Subcutaneous abdominal adipose tissue (tissue), 5 donors: ENCODE measurements around the gene AGA.

ENCODE experiments used
- H3K27ac ChIP-seq: one replicate; pipeline ENCODE4 v1.7.0; 2013; ENCODE audit warnings: low read depth, mild to moderate bottlenecking, inconsistent platforms, low read length, moderate library complexity
- H3K27me3 ChIP-seq, 5 donors: one replicate each; pipeline ENCODE4 v1.7.0; 2013; ENCODE audit warnings: low read length in 5 of 5, inconsistent platforms in 1 of 5; ENCODE audit not compliant: control insufficient read depth in 5 of 5, insufficient read depth in 4 of 5
- H3K36me3 ChIP-seq, 5 donors: one replicate each; pipeline ENCODE4 v1.7.0; 2013; ENCODE audit warnings: low read length in 5 of 5; ENCODE audit not compliant: control insufficient read depth in 5 of 5, insufficient read depth in 5 of 5
- H3K4me1 ChIP-seq, 5 donors: one replicate each; pipeline ENCODE4 v1.7.0; 2013; ENCODE audit warnings: low read length in 5 of 5, mild to moderate bottlenecking in 3 of 5, moderate library complexity in 1 of 5; ENCODE audit not compliant: control insufficient read depth in 5 of 5, insufficient read depth in 5 of 5
- H3K4me3 ChIP-seq, 5 donors: one replicate each; pipeline ENCODE4 v1.7.0; 2013; ENCODE audit warnings: low read length in 5 of 5, low read depth in 1 of 5
- H3K9ac ChIP-seq, 5 donors: one replicate each; pipeline ENCODE4 v1.7.0; 2013; ENCODE audit warnings: low read length in 5 of 5, mild to moderate bottlenecking in 4 of 5, moderate library complexity in 3 of 5
- H3K9me3 ChIP-seq, 5 donors: one replicate each; pipeline ENCODE4 v1.7.0; 2013; ENCODE audit warnings: low read length in 5 of 5; ENCODE audit not compliant: control insufficient read depth in 5 of 5
- donor health status: healthy.
- donor health status: healthy.
- donor health status: healthy.
- donor health status: healthy.
- donor health status: healthy.

AGA gene

DNA sequence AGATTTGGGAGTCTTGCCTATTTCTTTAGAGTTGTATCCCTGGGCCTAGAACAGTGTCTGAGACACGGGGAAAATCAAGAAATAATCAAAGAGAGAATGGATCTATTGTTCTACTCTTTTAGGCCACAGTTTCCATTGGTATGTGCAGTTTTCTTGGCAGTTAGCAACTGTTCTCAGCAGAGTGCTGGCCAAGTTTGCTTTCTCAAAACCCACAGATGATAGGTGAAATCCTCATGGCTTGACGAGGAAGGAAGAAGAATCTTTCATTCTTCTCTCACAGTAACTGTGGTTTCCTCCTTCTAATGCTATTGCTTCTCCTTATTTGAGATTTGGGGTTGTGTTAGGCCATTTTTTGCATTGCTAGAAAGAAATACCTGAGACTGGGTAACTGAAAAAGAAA, 42.2 kb downstream of the AGA start:
- no peak overlapping the region for H3K27ac ChIP-seq
- H3K9me3 ChIP-seq: peaks cover 0 to 6% (median 0%) of the 10 kb centered on the region in 5 donors
- no peaks in the 10 kb centered on the region for H3K36me3 ChIP-seq
- no peak overlapping the region for H3K9ac ChIP-seq
- peaks cover 0 to 2% (median 0%) of the 10 kb centered on the region in 5 donors for H3K27me3 ChIP-seq
- H3K4me1 ChIP-seq: no peaks in the 10 kb centered on the region
- no peak overlapping the region for H3K4me3 ChIP-seq

DNA sequence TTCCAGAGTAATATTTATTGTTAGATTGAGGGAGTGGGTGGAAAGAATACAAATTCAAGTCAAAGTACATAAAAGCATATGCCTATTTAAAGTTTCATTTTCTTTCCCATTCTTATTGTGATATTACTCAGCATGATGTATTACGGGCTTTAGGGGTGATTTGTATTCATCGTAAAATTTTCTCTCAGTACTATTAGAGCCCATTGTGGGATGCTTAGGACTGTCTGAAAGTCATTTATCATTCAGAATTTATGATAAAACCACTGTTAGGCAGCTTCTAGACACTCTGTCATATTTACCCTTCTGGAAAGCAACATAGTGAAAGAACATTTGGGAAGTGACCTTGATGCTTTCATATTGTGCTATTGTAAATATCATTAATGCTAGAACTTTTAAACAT, 45.9 kb downstream of the AGA start:
- Histone ChIP-seq H3K27ac (no peak overlapping the region), H3K27me3 (no peaks in the 10 kb centered on the region), H3K36me3 (no peaks in the 10 kb centered on the region), H3K9me3 (peaks cover 0 to 6% (median 0%) of the 10 kb centered on the region in 5 donors), H3K4me1 (no peaks in the 10 kb centered on the region), H3K4me3 (no peak overlapping the region), H3K9ac (no peak overlapping the region)

DNA sequence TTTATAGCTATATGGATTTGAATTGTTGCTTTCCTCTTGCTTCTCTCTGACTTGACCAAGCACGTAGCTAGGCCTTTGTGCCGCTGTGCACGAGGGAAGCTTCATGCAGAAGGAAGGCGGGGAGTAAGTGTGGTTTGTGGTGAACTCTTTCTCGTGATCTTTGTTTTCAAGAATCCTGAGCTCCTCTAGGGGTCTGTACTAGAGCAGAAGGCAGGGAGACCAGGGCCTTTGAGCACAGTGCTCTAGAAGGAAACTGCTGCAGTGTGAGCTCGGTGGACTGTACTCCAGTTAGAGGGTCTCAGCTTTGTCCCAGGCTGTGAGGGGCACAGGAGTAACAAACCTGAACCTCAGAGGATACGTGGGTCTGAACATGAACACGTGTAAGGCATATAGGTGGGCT, 49.0 kb downstream of the AGA start:
- no peak overlapping the region for H3K27ac ChIP-seq
- peaks cover 0 to 6% (median 0%) of the 10 kb centered on the region in 5 donors for H3K9me3 ChIP-seq
- no peak overlapping the region for H3K4me3 ChIP-seq
- no peak overlapping the region for H3K9ac ChIP-seq
- no peaks in the 10 kb centered on the region for H3K36me3 ChIP-seq
- no peaks in the 10 kb centered on the region for H3K27me3 ChIP-seq
- no peaks in the 10 kb centered on the region for H3K4me1 ChIP-seq

DNA sequence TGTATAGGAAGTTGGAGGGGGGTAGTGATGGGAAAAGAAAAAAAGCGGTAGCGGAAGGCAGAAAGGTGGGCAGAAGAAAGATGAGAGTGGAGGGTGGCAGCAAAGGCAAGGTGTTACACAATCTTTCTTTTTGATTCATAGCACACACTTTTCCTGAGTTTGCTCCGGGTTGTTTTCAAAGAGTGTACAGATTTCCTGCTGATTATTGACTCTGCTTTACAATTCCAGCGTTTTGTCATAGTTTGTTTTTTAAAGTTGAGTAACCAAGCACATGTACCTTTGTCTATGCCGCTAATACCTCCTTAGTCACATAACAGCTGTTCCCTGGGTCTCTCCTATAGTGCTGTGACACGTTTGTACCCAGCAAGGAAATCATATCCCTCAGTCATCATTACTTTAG, 50.3 kb downstream of the AGA start:
- Histone ChIP-seq H3K4me1 (no peaks in the 10 kb centered on the region), H3K36me3 (no peaks in the 10 kb centered on the region), H3K27me3 (no peaks in the 10 kb centered on the region), H3K9ac (no peak overlapping the region), H3K9me3 (no peaks in the 10 kb centered on the region), H3K4me3 (no peak overlapping the region), H3K27ac (no peak overlapping the region)

DNA sequence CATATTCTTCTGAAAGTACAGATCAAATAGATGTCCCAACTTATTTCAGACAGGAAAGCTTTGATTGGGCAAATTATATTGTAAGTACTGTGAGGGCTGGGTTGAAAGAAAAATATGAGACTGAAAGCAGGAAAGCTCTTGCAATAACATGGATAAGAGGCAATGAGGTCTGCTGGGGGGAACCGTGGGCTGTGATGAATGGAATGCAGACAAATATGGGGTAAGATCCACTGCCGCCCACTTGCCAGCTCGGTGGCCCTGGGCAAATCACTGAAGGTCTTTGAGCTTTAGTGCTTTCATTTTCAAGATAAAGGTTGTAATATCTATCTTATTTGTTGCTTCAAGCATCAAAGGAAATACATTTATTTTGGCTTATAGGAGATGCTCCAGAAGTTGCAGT, 51.0 kb downstream of the AGA start:
- Histone ChIP-seq H3K4me3 (no peak overlapping the region), H3K27me3 (no peaks in the 10 kb centered on the region), H3K36me3 (no peaks in the 10 kb centered on the region), H3K27ac (no peak overlapping the region), H3K9me3 (no peaks in the 10 kb centered on the region), H3K4me1 (peaks cover 0 to 4% (median 0%) of the 10 kb centered on the region in 5 donors), H3K9ac (no peak overlapping the region)

DNA sequence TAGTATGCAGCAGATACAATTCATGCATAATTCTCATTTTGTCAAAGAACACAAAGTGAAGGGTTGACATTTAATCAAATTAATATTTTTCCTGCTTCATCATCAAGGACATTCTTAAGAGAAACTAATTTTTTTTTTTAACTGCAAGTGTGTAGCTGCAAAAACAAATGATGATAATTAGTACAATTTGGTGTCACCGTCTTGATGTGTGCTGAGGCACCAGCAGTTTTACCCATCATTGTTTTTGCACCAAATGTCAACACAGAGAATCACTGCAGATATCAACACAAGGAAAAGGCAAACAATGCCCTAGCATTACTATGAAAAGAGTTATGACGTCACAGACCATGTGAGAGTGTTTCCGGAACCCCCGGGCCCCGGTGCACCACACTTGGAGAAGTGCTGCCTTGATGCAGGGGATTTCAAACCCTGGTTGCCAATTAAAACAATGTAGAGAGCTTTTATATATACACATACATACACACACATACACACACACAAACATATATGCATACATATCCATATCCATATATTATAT, 55.9 kb downstream of the AGA start:
- Histone ChIP-seq H3K9ac (no peak overlapping the region), H3K27ac (no peak overlapping the region), H3K9me3 (no peaks in the 10 kb centered on the region), H3K4me1 (peaks cover 0 to 11% (median 0%) of the 10 kb centered on the region in 5 donors), H3K36me3 (no peaks in the 10 kb centered on the region), H3K27me3 (no peaks in the 10 kb centered on the region), H3K4me3 (no peak overlapping the region)

DNA sequence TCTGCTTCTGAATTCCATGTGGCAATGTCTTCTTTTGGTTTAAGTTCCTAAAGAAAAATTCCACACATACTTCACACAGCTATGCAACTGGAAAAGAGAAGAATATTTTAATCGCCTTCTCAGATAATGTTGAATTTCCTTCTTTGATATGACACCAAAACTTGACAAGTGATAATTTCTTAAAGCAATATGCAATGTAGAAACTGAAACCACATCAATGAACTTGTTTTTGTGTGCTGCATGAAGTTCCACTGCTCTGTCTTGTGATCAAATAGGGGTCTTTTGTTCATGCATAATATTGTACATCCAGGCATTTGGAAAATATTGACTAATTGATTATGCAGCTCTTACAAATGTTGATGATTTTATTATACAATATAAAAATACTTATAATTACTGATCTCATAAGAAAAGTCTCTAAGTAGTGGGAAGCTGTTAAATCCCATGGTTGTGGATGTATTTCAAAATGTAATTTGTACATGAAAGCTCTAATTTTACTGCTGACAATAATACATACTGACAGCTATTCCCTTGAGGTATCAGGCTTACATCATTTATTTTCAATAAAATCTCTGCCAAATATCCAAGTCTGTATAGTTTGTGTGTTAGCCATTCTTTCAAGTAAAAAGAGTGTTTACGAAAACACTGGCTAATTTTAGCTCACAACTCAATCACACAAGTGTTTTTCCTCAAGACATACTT, 56.5 kb downstream of the AGA start:
- Histone ChIP-seq H3K27ac (no peak overlapping the region), H3K4me3 (no peak overlapping the region), H3K9ac (no peak overlapping the region)

DNA sequence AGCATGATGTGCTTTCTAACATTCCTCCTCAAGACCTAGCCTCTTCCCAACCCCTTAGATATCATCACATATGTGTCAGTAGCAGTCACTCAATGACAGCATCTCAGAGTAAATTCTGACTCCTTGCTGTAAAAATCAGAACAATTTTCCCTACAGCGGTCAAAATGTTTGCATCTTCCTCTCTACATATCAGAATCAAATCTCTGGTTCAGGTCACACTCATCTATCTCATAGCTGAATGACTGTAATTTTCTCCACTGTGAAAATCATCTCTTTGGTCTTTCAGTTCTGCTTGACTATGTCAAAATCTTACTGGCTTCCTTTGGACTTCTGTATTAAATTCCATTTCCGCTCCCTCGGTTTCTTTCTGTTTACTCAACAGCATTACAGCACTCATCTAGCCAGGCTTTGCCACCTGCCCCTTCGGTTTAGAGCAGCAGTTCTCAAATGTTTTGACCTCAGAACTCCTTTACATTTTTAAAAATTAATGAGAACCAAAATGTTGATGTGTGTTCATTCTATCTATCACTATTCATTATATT, 57.3 kb downstream of the AGA start:
- Histone ChIP-seq H3K36me3 (no peaks in the 10 kb centered on the region), H3K9ac (no peak overlapping the region), H3K27ac (no peak overlapping the region), H3K4me3 (no peak overlapping the region), H3K27me3 (no peaks in the 10 kb centered on the region), H3K4me1 (peaks cover 0 to 11% (median 0%) of the 10 kb centered on the region in 5 donors), H3K9me3 (no peaks in the 10 kb centered on the region)

More for the DNA sequence above, 56.5 kb downstream of the AGA start:
- Histone ChIP-seq H3K4me1 (peaks cover 0 to 11% (median 0%) of the 10 kb centered on the region in 5 donors), H3K9me3 (no peaks in the 10 kb centered on the region), H3K36me3 (no peaks in the 10 kb centered on the region), H3K27me3 (no peaks in the 10 kb centered on the region)

DNA sequence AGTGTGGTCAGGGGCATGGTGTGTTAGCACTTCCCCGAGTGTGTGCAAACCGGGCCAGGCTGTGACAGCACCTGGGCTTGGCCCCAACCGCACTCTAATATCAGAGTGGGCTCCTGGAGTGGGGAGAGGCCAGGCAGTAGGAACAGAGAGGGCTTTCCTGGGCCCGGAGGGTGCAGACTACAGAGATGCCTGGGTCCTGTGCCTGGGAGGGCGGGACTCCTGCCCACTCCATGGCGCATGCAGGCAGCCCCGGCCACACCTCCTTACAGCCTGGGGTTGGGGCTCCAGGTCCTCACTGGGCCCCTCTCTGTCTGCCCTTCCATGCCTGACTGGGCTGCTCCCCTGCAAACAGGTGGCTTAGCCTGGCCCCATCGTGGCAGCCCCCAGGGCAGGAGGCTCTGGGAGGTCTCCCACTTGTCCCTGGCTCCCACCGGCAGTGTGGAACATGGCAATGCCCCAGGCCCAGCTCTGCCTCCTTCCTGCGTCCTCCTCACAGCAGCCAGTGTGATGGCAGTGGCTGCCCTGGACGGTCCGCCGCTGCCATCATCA, 60.4 kb downstream of the AGA start:
- H3K9ac ChIP-seq: no peak overlapping the region
- H3K4me3 ChIP-seq: no peak overlapping the region
- H3K27ac ChIP-seq: no peak overlapping the region
- no peaks in the 10 kb centered on the region for H3K27me3 ChIP-seq
- H3K4me1 ChIP-seq: peaks cover 0 to 11% (median 0%) of the 10 kb centered on the region in 5 donors
- no peaks in the 10 kb centered on the region for H3K36me3 ChIP-seq
- no peaks in the 10 kb centered on the region for H3K9me3 ChIP-seq
